GM12878 (cell line): ENCODE results near the gene LURAP1L. TPM values are rescaled to one million over a fixed set of nuclear protein-coding genes. Genes with fewer than 3 reads are reported as not detected.

Source experiments
- ATAC-seq: fragments of 200-7000 bp; cut with Tn5 transposase; 3 replicates; pipeline ENCODE4 v1.9.1; 2020; ENCODE audit warnings: mild to moderate bottlenecking, moderate library complexity
- BruUV-seq: library from RNA; stranded (reverse); fragments of 400-500 nt; replicated peaks from 2 replicates; lab custom pipeline; 2021; lab: Mats Ljungman, UMichigan
- CTCF ChIA-PET: fragments of 300-600 bp; sonication (Branson Sonifier 250); formaldehyde crosslinking; extraction: SDS; loops from one replicate; lab custom pipeline; 2021; ENCODE audit warnings: inconsistent platforms; lab: Yijun Ruan, JAX
- POLR2A ChIA-PET: fragments of 350-600 bp; formaldehyde crosslinking; extraction: SDS; loops from one replicate; lab custom pipeline; 2021; ENCODE audit warnings: inconsistent platforms; lab: Charles Lee
- RAD21 ChIA-PET: fragments of 300-600 bp; sonication (Branson Sonifier 250); formaldehyde crosslinking; loops from one replicate; lab custom pipeline; 2023; ENCODE audit warnings: antibody characterized with exemption; ENCODE audit not compliant: unreplicated experiment; lab: Charles Lee
- SMC1A ChIA-PET: fragments of 300-600 bp; sonication (Branson Sonifier 250); formaldehyde crosslinking; loops from one replicate; lab custom pipeline; 2023; ENCODE audit not compliant: unreplicated experiment, uncharacterized antibody; lab: Charles Lee
- DNase-seq: peaks from one replicate; pipeline ENCODE4 v3.0.0-alpha.2; 2011; ENCODE audit warnings: low read depth, low spot score
- FAIRE-seq: peaks from 3 replicates; lab custom pipeline; 2011; peaks lifted over from hg19 to GRCh38; lab: Jason Lieb, UNC
- H2AFZ ChIP-seq: 2 replicates; pipeline ENCODE4 v1.6.0; 2011; ENCODE audit warnings: low read depth, low read length, control low read depth; ENCODE audit not compliant: control insufficient read depth
- H3K27ac ChIP-seq: 2 replicates; pipeline ENCODE4 v1.5.1; 2011; ENCODE audit warnings: control low read depth; ENCODE audit not compliant: control insufficient read depth, insufficient read depth
- H3K27me3 ChIP-seq, 2 experiments: replicated peaks in 1 of 2; 2 replicates each; pipeline versions ENCODE4 v1.6.0 to v1.6.1; 2011; ENCODE audit warnings: low read length in 1 of 2; ENCODE audit not compliant: control insufficient read depth in 2 of 2, insufficient read depth in 2 of 2
- H3K36me3 ChIP-seq, 2 experiments: 2 replicates each; pipeline ENCODE4 v1.5.1; 2011; ENCODE audit warnings: low read length in 1 of 2; ENCODE audit not compliant: control insufficient read depth in 2 of 2, insufficient read depth in 2 of 2
- H3K4me1 ChIP-seq: 2 replicates; pipeline ENCODE4 v1.6.1; 2011; ENCODE audit warnings: mild to moderate bottlenecking, low read length, moderate library complexity, mixed read lengths; ENCODE audit not compliant: control insufficient read depth, insufficient read depth
- H3K4me2 ChIP-seq: 2 replicates; pipeline ENCODE4 v1.6.0; 2011; ENCODE audit warnings: control low read depth; ENCODE audit not compliant: control insufficient read depth, insufficient read depth
- H3K4me3 ChIP-seq: fragments of 200-600 bp; sonication (generic); 2 replicates; pipeline ENCODE4 v1.5.1; 2016
- H3K79me2 ChIP-seq: 2 replicates; pipeline ENCODE4 v1.6.0; 2011; ENCODE audit warnings: low read length; ENCODE audit not compliant: control insufficient read depth, insufficient read depth
- H3K9ac ChIP-seq: 2 replicates; pipeline ENCODE4 v1.8.0; 2011; ENCODE audit warnings: low read length, control low read depth, mixed read lengths; ENCODE audit not compliant: control insufficient read depth, insufficient read depth
- H3K9me3 ChIP-seq: replicated peaks from 3 replicates; pipeline ENCODE4 v1.5.1; 2011; ENCODE audit warnings: mild to moderate bottlenecking, low read length; ENCODE audit not compliant: control insufficient read depth, insufficient read depth
- H4K20me1 ChIP-seq: 2 replicates; pipeline ENCODE4 v1.6.0; 2011; ENCODE audit not compliant: control insufficient read depth, insufficient read depth
- CHD4 ChIP-seq: fragments of 200-600 bp; sonication (generic); IDR thresholded peaks from 2 replicates; pipeline ENCODE4 v1.6.1; 2016; ENCODE audit warnings: mild to moderate bottlenecking
- CREM ChIP-seq: IDR thresholded peaks from 2 replicates; pipeline ENCODE4 v1.6.1; 2014; ENCODE audit warnings: antibody characterized with exemption, low read depth
- EGR1 ChIP-seq, 2 experiments: IDR thresholded peaks; 1 replicate in 1 of 2; 2 replicates in 1 of 2; pipeline ENCODE4 v1.6.1; 2011 to 2012; ENCODE audit warnings: low read depth in 2 of 2, low read length in 2 of 2, borderline replicate concordance in 1 of 2, mild to moderate bottlenecking in 1 of 2, moderate library complexity in 1 of 2
- FOS ChIP-seq: IDR thresholded peaks from 3 replicates; pipeline ENCODE4 v1.6.1; 2011; ENCODE audit warnings: borderline replicate concordance; ENCODE audit not compliant: insufficient read length; ENCODE audit errors: extremely low read depth
- HDGF ChIP-seq: fragments of 450-650 bp; IDR thresholded peaks from 2 replicates; pipeline ENCODE4 v1.6.1; 2016; ENCODE audit warnings: antibody characterized with exemption
- IRF4 ChIP-seq: IDR thresholded peaks from 2 replicates; pipeline ENCODE4 v1.6.1; 2011; ENCODE audit warnings: low read depth, low read length
- JUNB ChIP-seq: IDR thresholded peaks from 2 replicates; pipeline ENCODE4 v1.6.1; 2016; ENCODE audit warnings: antibody characterized with exemption, mild to moderate bottlenecking
- KAT2A ChIP-seq: conservative IDR thresholded peaks from 2 replicates; pipeline ENCODE4 v1.6.1; 2011; ENCODE audit warnings: low read depth, low read length; ENCODE audit not compliant: control insufficient read depth
- MTA3 ChIP-seq: IDR thresholded peaks from 2 replicates; pipeline ENCODE4 v1.6.1; 2012; ENCODE audit warnings: low read length, inconsistent platforms, borderline replicate concordance
- MYB ChIP-seq: fragments of 150-350 bp; IDR thresholded peaks from 2 replicates; pipeline ENCODE4 v1.6.1; 2014; ENCODE audit warnings: mild to moderate bottlenecking, low read depth, low read length, borderline replicate concordance
- NRF1 ChIP-seq: conservative IDR thresholded peaks from 2 replicates; pipeline ENCODE4 v1.6.1; 2011; ENCODE audit warnings: mild to moderate bottlenecking, low read depth, low read length, improper control_type of control experiment
- RAD21 ChIP-seq: IDR thresholded peaks from 2 replicates; pipeline ENCODE4 v1.6.1; 2011; ENCODE audit warnings: mild to moderate bottlenecking, low read depth, low read length, moderate library complexity; ENCODE audit not compliant: insufficient read depth
- RFX5 ChIP-seq: IDR thresholded peaks from 2 replicates; pipeline ENCODE4 v1.6.1; 2011; ENCODE audit warnings: low read depth, low read length, improper control_type of control experiment
- SMARCA5 ChIP-seq: fragments of 450-650 bp; IDR thresholded peaks from 2 replicates; pipeline ENCODE4 v1.6.1; 2017; ENCODE audit warnings: mild to moderate bottlenecking
- SREBF2 ChIP-seq: IDR thresholded peaks from 2 replicates; pipeline ENCODE4 v1.6.1; 2012; ENCODE audit warnings: mild to moderate bottlenecking, low read length
- SUPT20H ChIP-seq: IDR thresholded peaks from 2 replicates; pipeline ENCODE4 v1.6.1; 2011; ENCODE audit warnings: low read depth, mild to moderate bottlenecking, low read length, moderate library complexity, borderline replicate concordance; ENCODE audit not compliant: control insufficient read depth
- WGBS: methylation state at CpG from one replicate; pipeline ENCODE4 v1.1.6; 2016; ENCODE audit warnings: low lambda C conversion rate; ENCODE audit not compliant: insufficient replicate concordance, insufficient coverage; ENCODE audit errors: missing lambda C conversion rate; 5-methylcytosine and 5-hydroxymethylcytosine counted together
- in situ Hi-C: fragments of 300-500 bp; cut with MboI; formaldehyde crosslinking; loops from 9 replicates; pipeline ENCODE4 v1.14.3; 2018; ENCODE audit warnings: mixed read lengths
- intact Hi-C: fragments of 100-400 bp; cut with micrococcal nuclease; formaldehyde crosslinking; loops from one replicate; pipeline ENCODE4 v1.14.2; 2022; ENCODE audit not compliant: unreplicated experiment
- polyA plus RNA-seq, 11 experiments: library from polyadenylated mRNA; depleted of rRNA in 4 of 11; unstranded in 6 of 11; stranded (reverse) in 5 of 11; fragments of >200 nt; fragmentation: Nextera tagmentation in 4 of 11; fragmentation: Illumina TruSeq in 1 of 11; extraction: Ambion mirVana in 4 of 11; extraction: Trizol in 1 of 11; gene quantifications; 1 replicate in 1 of 11; 2 replicates in 10 of 11; pipeline versions ENCODE4 v1.2.1 to v1.2.3, GENCODE V29; 2011 to 2016; ENCODE audit warnings: inconsistent platforms in 2 of 11, missing spikeins in 2 of 11, low read depth in 1 of 11
- total RNA-seq, 4 experiments: library from RNA; depleted of rRNA in 3 of 4; stranded (reverse); fragments of >200 nt in 3 of 4; fragmentation: Illumina TruSeq in 1 of 4; extraction: Trizol in 1 of 4; gene quantifications; 2 replicates each; pipeline versions ENCODE4 v1.2.1 to v1.2.3, GENCODE V29; 2013 to 2021
- TF ChIP-seq, protein P1 (sequence below): IDR thresholded peaks from 2 replicates; pipeline ENCODE4 v1.6.1; 2012; ENCODE audit warnings: low read depth, low read length, improper control_type of control experiment

The LURAP1L gene
- total and polyA plus RNA-seq, 10 of the 15 experiments (the other 5 are each of a cell fraction or from before 2014, with no cell fraction given), result 0.19 to 3.7 (median 0.69) TPM

DNA sequence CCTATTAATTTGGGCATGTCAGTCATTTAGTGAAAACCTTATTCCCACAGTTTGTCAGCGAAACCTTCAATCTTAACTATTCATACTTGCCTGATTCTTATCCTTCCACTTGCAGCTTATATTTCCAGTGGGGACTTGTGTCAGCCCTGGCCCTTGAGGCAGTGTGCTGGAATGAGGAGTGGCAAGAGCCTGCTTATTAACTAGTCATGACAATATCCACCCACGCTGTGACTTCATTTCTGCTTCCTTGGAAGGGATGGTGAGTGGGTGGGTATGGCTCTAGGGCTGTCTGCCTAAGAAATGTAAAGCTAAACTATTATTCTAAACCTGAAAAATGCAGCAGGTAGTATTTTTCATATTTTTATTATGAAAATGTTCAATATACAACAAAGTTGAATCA is 34.0 kb upstream of the LURAP1L start:
- no TSS peak for BruUV-seq
- Histone ChIP-seq H3K4me3 (no peak overlapping the region), H2AFZ (no peak overlapping the region), H3K9me3 (no peaks in the 10 kb centered on the region), H3K27me3 (no peaks in the 10 kb centered on the region), H4K20me1 (no peaks in the 10 kb centered on the region), H3K79me2 (no peaks in the 10 kb centered on the region), H3K36me3 (no peaks in the 10 kb centered on the region), H3K4me1 (no peaks in the 10 kb centered on the region), H3K4me2 (no peak overlapping the region), H3K27ac (no peak overlapping the region), H3K9ac (no peak overlapping the region)
- POLR2A ChIA-PET, result no interaction called here
- SMC1A ChIA-PET, result interaction anchor here (1.4 kb wide), 1 partner anchor 305 kb away, joined by 4 read pairs; no protein-coding TSS in a partner anchor
- FAIRE-seq (no peak), DNase-seq (no peak), ATAC-seq (0 out of 3 replicates have a peak, but pooled peaks have one; percentile 13)
- WGBS, result 26% methylated on average over 2 of the region's 2 CpGs
- RAD21 ChIA-PET, result interaction anchor here (1.1 kb wide), 1 partner anchor 36 kb away, joined by 3 read pairs; no protein-coding TSS in a partner anchor
- intact Hi-C loops (no loop called here), in situ Hi-C loops (no loop called here)
- CTCF ChIA-PET, result interaction anchor here (0.9 to 3.5 kb wide), 3 partner anchors 11 to 36 kb away, joined by 3 to 10 read pairs (median 4); no protein-coding TSS in a partner anchor
- peak in 1 of 2 experiments; percentile 33; a peak in 1 of 3 replicates for TF ChIP-seq EGR1 (IDR thresholded peaks at IDR 0.05; ENCODE audit: borderline replicate concordance in 1 of 2, low read depth in 2 of 2, low read length in 2 of 2)
- TF ChIP-seq SREBF2, result no peak

DNA sequence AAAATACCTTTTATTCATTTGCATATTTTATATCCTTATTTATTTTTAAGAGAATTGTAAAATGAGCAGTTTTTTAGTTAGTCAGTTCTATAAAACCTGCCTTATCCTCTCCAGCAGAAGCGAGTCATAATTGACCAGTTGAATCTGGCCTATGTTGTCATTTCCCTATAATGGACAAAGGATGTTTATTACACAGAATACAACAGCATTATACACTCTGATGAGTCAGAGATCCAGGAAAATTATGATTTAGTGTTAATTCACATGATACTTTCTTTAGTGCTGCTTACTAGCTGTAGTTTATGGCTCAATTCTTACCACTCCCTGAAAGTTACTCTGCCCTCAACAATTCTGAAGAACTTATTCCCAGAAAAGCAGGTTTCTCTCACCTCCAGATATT is 26.8 kb upstream of the LURAP1L start:
- ATAC-seq, result no peak
- Histone ChIP-seq H3K79me2 (no peaks in the 10 kb centered on the region), H3K9ac (no peak overlapping the region), H2AFZ (no peak overlapping the region), H3K4me2 (no peak overlapping the region), H3K4me3 (no peak overlapping the region), H3K9me3 (no peaks in the 10 kb centered on the region), H3K27me3 (no peaks in the 10 kb centered on the region), H4K20me1 (no peaks in the 10 kb centered on the region), H3K4me1 (no peaks in the 10 kb centered on the region), H3K27ac (no peak overlapping the region), H3K36me3 (no peaks in the 10 kb centered on the region)
- SMC1A ChIA-PET, result interaction anchor here (1.2 kb wide), 1 partner anchor 18 kb away, joined by 3 read pairs; no protein-coding TSS in a partner anchor
- no peak for DNase-seq
- 4% methylated on average over 1 of the region's 1 CpG for WGBS
- intact Hi-C loops, result no loop called here
- BruUV-seq, result no TSS peak
- CTCF ChIA-PET, result interaction anchor here (0.7 kb wide), 1 partner anchor 18 kb away, joined by 3 read pairs; no protein-coding TSS in a partner anchor
- no peak for FAIRE-seq
- POLR2A ChIA-PET, result no interaction called here
- RAD21 ChIA-PET, result no interaction called here
- in situ Hi-C loops, result no loop called here
- TF ChIP-seq SMARCA5, result no peak
- TF ChIP-seq, protein P1, sequence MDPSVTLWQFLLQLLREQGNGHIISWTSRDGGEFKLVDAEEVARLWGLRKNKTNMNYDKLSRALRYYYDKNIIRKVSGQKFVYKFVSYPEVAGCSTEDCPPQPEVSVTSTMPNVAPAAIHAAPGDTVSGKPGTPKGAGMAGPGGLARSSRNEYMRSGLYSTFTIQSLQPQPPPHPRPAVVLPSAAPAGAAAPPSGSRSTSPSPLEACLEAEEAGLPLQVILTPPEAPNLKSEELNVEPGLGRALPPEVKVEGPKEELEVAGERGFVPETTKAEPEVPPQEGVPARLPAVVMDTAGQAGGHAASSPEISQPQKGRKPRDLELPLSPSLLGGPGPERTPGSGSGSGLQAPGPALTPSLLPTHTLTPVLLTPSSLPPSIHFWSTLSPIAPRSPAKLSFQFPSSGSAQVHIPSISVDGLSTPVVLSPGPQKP, result no peak
- TF ChIP-seq CREM, result no peak
- no peak for TF ChIP-seq JUNB
- TF ChIP-seq NRF1, result no peak
- no peak for TF ChIP-seq FOS
- TF ChIP-seq SUPT20H, result no peak
- no peak for TF ChIP-seq CHD4
- no peak for TF ChIP-seq MYB
- TF ChIP-seq RAD21, result no peak
- TF ChIP-seq IRF4, result no peak
- TF ChIP-seq HDGF, result no peak
- TF ChIP-seq KAT2A, result no peak
- TF ChIP-seq MTA3, result no peak
- no peak for TF ChIP-seq RFX5
